GM23248 (cell line): ENCODE measurements around the gene DNAJC22. TPM values are rescaled to one million over a fixed set of nuclear protein-coding genes. Genes with fewer than 3 reads are reported as not detected.

ENCODE experiments used
- DNase-seq: peaks from one replicate; pipeline ENCODE4 v3.0.0-alpha.2; 2015
- H2AFZ ChIP-seq: fragments of 200-600 bp; sonication (generic); 2 replicates; pipeline ENCODE4 v1.6.1; 2016; ENCODE audit warnings: antibody characterized with exemption
- H3F3A ChIP-seq: fragments of 200-600 bp; sonication (generic); 2 replicates; pipeline ENCODE4 v1.6.1; 2016; ENCODE audit warnings: mild to moderate bottlenecking, antibody characterized with exemption, mixed run types; ENCODE audit not compliant: insufficient read depth
- H3K27ac ChIP-seq: fragments of 200-600 bp; sonication (generic); 2 replicates; pipeline ENCODE4 v1.5.1; 2016; ENCODE audit warnings: mild to moderate bottlenecking
- H3K27me3 ChIP-seq: fragments of 200-600 bp; sonication (generic); replicated peaks from 2 replicates; pipeline ENCODE4 v1.6.1; 2016; ENCODE audit warnings: mild to moderate bottlenecking; ENCODE audit not compliant: insufficient read depth
- H3K36me3 ChIP-seq: fragments of 200-600 bp; sonication (generic); 2 replicates; pipeline ENCODE4 v1.6.1; 2016; ENCODE audit warnings: low read depth, mild to moderate bottlenecking
- H3K4me1 ChIP-seq: fragments of 200-600 bp; sonication (generic); 2 replicates; pipeline ENCODE4 v1.6.1; 2016; ENCODE audit warnings: mild to moderate bottlenecking; ENCODE audit not compliant: insufficient read depth
- H3K4me2 ChIP-seq: fragments of 200-600 bp; sonication (generic); one replicate; pipeline ENCODE4 v1.6.1; 2016; ENCODE audit warnings: mild to moderate bottlenecking; ENCODE audit not compliant: unreplicated experiment
- H3K4me3 ChIP-seq: fragments of 200-600 bp; sonication (generic); 2 replicates; pipeline ENCODE4 v1.5.1; 2016; ENCODE audit warnings: mild to moderate bottlenecking
- H3K79me2 ChIP-seq: fragments of 200-600 bp; sonication (generic); 2 replicates; pipeline ENCODE4 v1.6.1; 2016; ENCODE audit warnings: mild to moderate bottlenecking; ENCODE audit not compliant: insufficient read depth
- H3K9ac ChIP-seq: fragments of 200-600 bp; sonication (generic); 2 replicates; pipeline ENCODE4 v1.6.1; 2016; ENCODE audit warnings: mild to moderate bottlenecking
- H3K9me2 ChIP-seq: fragments of 200-600 bp; sonication (generic); 2 replicates; pipeline ENCODE4 v1.6.1; 2016; ENCODE audit warnings: mixed run types, mild to moderate bottlenecking, moderate library complexity; ENCODE audit not compliant: insufficient read depth
- H3K9me3 ChIP-seq: fragments of 200-600 bp; sonication (generic); one replicate; pipeline ENCODE4 v1.6.1; 2017; ENCODE audit warnings: low read depth
- H4K20me1 ChIP-seq: fragments of 200-600 bp; sonication (generic); 2 replicates; pipeline ENCODE4 v1.6.0; 2016; ENCODE audit not compliant: insufficient read depth
- EZH2 ChIP-seq: fragments of 200-600 bp; sonication (generic); IDR thresholded peaks from 2 replicates; pipeline ENCODE4 v1.6.1; 2018; ENCODE audit warnings: antibody characterized with exemption, mild to moderate bottlenecking; ENCODE audit not compliant: insufficient read depth, poor library complexity, severe bottlenecking
- EZH2phosphoT487 ChIP-seq: fragments of 200-600 bp; sonication (generic); IDR thresholded peaks from 2 replicates; pipeline ENCODE4 v1.6.1; 2018; ENCODE audit warnings: antibody characterized with exemption, moderate library complexity, mild to moderate bottlenecking, low read depth; ENCODE audit not compliant: insufficient read depth
- WGBS, 2 experiments: methylation state at CpG; one replicate each; pipeline ENCODE4 v1.1.6; 2015 to 2017; ENCODE audit warnings: low lambda C conversion rate in 2 of 2, low coverage in 1 of 2; ENCODE audit errors: missing lambda C conversion rate in 2 of 2; 5-methylcytosine and 5-hydroxymethylcytosine counted together
- in situ Hi-C: fragments of 300-500 bp; cut with MboI; formaldehyde crosslinking; loops from 2 replicates; pipeline ENCODE4 v1.15.0; 2020
- polyA plus RNA-seq: library from polyadenylated mRNA; unstranded; fragments of >200 nt; fragmentation: Nextera tagmentation; extraction: Ambion mirVana; gene quantifications from 2 replicates; pipeline ENCODE4 v1.2.1, GENCODE V29; 2016
- total RNA-seq: library from RNA; depleted of rRNA; stranded (reverse); fragments of >200 nt; shearing (Covaris generic); gene quantifications from 2 replicates; pipeline ENCODE4 v1.2.3, GENCODE V29; 2014

The DNAJC22 gene
- total and polyA plus RNA-seq, 2 experiments from 2014 or later: 0.69 to 2.5 TPM

DNA sequence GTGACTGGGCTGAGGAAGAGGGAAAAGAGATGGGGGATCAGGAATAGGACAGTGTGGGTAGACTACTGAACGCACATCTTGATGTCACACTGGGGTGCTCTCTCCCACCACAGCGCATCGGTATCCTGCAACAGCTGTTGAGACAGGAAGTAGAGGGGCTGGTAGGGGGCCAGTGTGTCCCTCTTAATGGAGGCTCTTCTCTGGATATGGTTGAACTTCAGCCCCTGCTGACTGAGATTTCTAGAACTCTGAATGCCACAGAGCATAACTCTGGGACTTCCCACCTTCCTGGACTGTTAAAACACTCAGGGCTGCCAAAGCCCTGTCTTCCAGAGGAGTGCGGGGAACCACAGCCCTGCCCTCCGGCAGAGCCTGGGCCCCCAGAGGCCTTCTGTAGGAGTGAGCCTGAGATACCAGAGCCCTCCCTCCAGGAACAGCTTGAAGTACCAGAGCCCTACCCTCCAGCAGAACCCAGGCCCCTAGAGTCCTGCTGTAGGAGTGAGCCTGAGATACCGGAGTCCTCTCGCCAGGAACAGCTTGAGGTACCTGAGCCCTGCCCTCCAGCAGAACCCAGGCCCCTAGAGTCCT is 16.6 kb upstream of the DNAJC22 start:
- H3K79me2 ChIP-seq: no peaks in the 10 kb centered on the region
- H2AFZ ChIP-seq: no peak overlapping the region
- WGBS, 2 experiments: 96 to 100% methylated on average over 7 of the region's 7 CpGs
- no peak overlapping the region for H3K27ac ChIP-seq
- no peaks in the 10 kb centered on the region for H3K9me3 ChIP-seq
- H3K4me3 ChIP-seq: no peak overlapping the region
- no peak overlapping the region for H3K4me2 ChIP-seq
- no peak for DNase-seq
- in situ Hi-C loops: no loop called here
- TF ChIP-seq EZH2phosphoT487 (no peak), EZH2 (no peak)
- H3F3A ChIP-seq: no peaks in the 10 kb centered on the region
- no peaks in the 10 kb centered on the region for H3K9me2 ChIP-seq
- no peaks in the 10 kb centered on the region for H4K20me1 ChIP-seq
- no peak overlapping the region for H3K9ac ChIP-seq
- H3K4me1 ChIP-seq: no peaks in the 10 kb centered on the region
- H3K27me3 ChIP-seq: peaks cover 15% of the 10 kb centered on the region
- H3K36me3 ChIP-seq: no peaks in the 10 kb centered on the region

DNA sequence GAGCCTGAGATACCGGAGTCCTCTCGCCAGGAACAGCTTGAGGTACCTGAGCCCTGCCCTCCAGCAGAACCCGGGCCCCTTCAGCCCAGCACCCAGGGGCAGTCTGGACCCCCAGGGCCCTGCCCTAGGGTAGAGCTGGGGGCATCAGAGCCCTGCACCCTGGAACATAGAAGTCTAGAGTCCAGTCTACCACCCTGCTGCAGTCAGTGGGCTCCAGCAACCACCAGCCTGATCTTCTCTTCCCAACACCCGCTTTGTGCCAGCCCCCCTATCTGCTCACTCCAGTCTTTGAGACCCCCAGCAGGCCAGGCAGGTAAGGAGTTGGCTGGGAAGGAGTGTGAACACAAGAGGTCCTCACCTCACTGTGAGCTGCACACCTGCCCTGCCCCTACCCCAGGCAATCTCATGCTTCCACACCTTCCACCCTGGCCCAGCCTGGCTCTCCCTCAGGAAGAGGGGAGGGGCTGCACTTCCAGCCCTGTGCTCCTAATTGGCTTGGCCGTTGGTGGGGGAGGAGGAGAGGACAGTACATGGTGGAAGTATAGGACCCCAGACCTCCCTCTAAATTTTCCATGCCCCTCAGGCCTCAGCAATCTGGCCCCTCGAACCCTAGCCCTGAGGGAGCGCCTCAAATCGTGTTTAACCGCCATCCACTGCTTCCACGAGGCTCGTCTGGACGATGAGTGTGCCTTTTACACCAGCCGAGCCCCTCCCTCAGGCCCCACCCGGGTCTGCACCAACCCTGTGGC is 15.9 kb upstream of the DNAJC22 start:
- H3K4me3 ChIP-seq: no peak overlapping the region
- H3K9me2 ChIP-seq: no peaks in the 10 kb centered on the region
- H3K27me3 ChIP-seq: peaks cover 21% of the 10 kb centered on the region
- no peaks in the 10 kb centered on the region for H3F3A ChIP-seq
- H3K79me2 ChIP-seq: no peaks in the 10 kb centered on the region
- no peak overlapping the region for H3K4me2 ChIP-seq
- H2AFZ ChIP-seq: no peak overlapping the region
- H3K27ac ChIP-seq: no peak overlapping the region
- no peaks in the 10 kb centered on the region for H3K4me1 ChIP-seq
- TF ChIP-seq EZH2phosphoT487 (no peak), EZH2 (no peak)
- DNase-seq: no peak
- no peaks in the 10 kb centered on the region for H3K36me3 ChIP-seq
- in situ Hi-C loops: no loop called here
- H3K9me3 ChIP-seq: no peaks in the 10 kb centered on the region
- H3K9ac ChIP-seq: no peak overlapping the region
- WGBS, 2 experiments: 59 to 64% methylated on average over 13 to 14 of the region's 14 CpGs
- H4K20me1 ChIP-seq: no peaks in the 10 kb centered on the region

DNA sequence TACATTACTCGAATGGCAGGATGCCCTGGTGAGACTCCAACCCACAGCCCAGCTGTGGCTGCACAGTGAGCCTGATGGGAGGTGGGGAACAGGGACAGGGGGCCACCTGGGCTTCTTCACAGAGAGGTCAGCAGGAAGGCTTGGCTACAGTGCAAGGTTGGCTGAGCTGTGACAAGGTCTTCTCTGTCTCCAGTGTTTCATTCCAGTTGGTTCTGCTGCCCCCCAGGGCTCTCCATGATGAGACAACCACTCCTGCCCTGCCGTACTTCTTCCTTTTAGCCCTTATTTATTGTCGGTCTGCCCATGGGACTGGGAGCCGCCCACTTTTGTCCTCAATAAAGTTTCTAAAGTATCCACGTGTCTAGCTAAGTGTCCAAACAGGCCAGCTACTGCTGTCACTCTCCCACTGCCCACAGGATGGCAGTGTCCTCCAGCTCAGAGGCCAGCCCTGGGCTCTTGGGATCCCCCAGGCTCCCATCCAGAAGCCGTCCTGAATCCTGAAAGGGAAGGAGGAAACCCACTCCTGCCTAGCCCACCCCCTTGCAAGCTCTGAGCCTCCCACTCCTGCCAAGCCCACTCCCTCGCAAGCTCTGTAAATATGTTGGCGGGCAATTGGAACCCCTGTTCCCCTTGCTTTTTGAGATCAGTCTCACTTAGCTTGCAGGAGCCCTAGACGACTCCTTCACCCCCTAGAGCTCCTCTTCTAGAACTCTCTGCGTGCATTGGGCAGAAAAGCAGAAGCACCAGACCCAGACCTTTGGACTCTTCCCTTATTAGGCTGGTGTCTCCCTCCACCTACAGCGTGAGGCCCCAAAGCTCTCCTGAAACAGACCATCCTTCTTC is 15.1 kb upstream of the DNAJC22 start:
- in situ Hi-C loops: no loop called here
- Histone ChIP-seq H3K9ac (no peak overlapping the region), H4K20me1 (no peaks in the 10 kb centered on the region), H3K9me3 (no peaks in the 10 kb centered on the region), H3K4me3 (no peak overlapping the region), H2AFZ (no peak overlapping the region), H3K27ac (no peak overlapping the region), H3K9me2 (no peaks in the 10 kb centered on the region), H3K4me2 (no peak overlapping the region), H3K36me3 (no peaks in the 10 kb centered on the region), H3F3A (no peaks in the 10 kb centered on the region), H3K79me2 (no peaks in the 10 kb centered on the region), H3K4me1 (no peaks in the 10 kb centered on the region), H3K27me3 (peaks cover 29% of the 10 kb centered on the region)
- peak; percentile 85 for DNase-seq
- no peak for TF ChIP-seq EZH2
- TF ChIP-seq EZH2phosphoT487: no peak
- 59 to 60% methylated on average over 11 of the region's 11 CpGs for WGBS, 2 experiments

DNA sequence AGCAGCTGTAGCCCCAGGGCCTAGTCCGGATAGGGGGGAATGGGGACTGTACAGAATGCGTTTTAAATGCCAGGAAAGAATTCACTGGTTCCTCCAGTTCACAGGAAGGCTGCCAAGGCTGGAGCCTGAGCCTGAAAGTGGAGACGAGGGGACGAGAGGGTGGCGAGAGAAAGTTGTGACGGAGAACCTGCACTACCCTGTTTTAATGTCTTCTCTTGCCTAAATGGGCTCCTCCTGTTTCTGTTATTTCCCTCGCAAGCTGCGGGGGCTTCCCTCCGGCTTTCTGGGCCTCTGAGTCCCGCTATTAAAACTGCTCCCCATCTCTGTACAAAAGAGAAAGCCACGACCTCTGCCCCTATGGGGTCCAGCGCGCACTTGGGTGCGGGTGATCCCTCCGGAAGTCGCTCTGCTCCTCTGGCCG is 14.2 kb upstream of the DNAJC22 start:
- H3K79me2 ChIP-seq: no peaks in the 10 kb centered on the region
- in situ Hi-C loops: no loop called here
- 87 to 92% methylated on average over 17 of the region's 17 CpGs for WGBS, 2 experiments
- no peak overlapping the region for H3K9ac ChIP-seq
- no peaks in the 10 kb centered on the region for H3K36me3 ChIP-seq
- H3K9me2 ChIP-seq: no peaks in the 10 kb centered on the region
- H3K27me3 ChIP-seq: peaks cover 36% of the 10 kb centered on the region
- H3K4me1 ChIP-seq: 0 out of 2 replicates have a peak, but pooled peaks cover 2% of the 10 kb centered on the region
- H3K9me3 ChIP-seq: no peaks in the 10 kb centered on the region
- H2AFZ ChIP-seq: no peak overlapping the region
- no peak for DNase-seq
- H4K20me1 ChIP-seq: no peaks in the 10 kb centered on the region
- no peak for TF ChIP-seq EZH2phosphoT487
- H3K27ac ChIP-seq: no peak overlapping the region
- H3F3A ChIP-seq: no peaks in the 10 kb centered on the region
- no peak overlapping the region for H3K4me3 ChIP-seq
- H3K4me2 ChIP-seq: no peak overlapping the region
